Iris pigment epithelial cell (primary cell): ENCODE measurements around the gene ACAA2.

ENCODE experiments used
- DNase-seq: peaks from one replicate; pipeline ENCODE4 v3.0.0-alpha.2; 2011; ENCODE audit warnings: low read depth

Gene ACAA2

GRCh38 chr18:49742316-49743116 lies 70.8 kb downstream of the ACAA2 start:
- DNase-seq = no peak

- DNase-seq = no peak
Measured at GRCh38 chr18:49739275-49739674, 74.1 kb downstream of the ACAA2 start.

GRCh38 chr18:49738721-49739120 lies 74.6 kb downstream of the ACAA2 start:
- DNase-seq = no peak

GRCh38 chr18:49734836-49735235 lies 78.5 kb downstream of the ACAA2 start:
- DNase-seq = no peak

- DNase-seq = no peak
Measured at GRCh38 chr18:49733896-49734585, 79.3 kb downstream of the ACAA2 start.

GRCh38 chr18:49733321-49733720 lies 80.0 kb downstream of the ACAA2 start:
- peak; percentile 43 for DNase-seq
